Transverse colon (tissue), 4 donors: Measurements from ENCODE around the gene SPIN1. TPM values are rescaled to one million over a fixed set of nuclear protein-coding genes. Genes with fewer than 3 reads are reported as not detected.

Experiments
- DNase-seq: peaks from one replicate; pipeline ENCODE4 v3.0.0-alpha.2; 2019
- H3K27ac ChIP-seq, 4 donors: fragments of 200-600 bp; sonication (generic); 2 replicates each; pipeline ENCODE4 v1.5.1; 2016 to 2018; ENCODE audit warnings: inconsistent platforms in 4 of 4
- H3K27me3 ChIP-seq: fragments of 200-600 bp; sonication (generic); 2 replicates; pipeline ENCODE4 v1.5.1; 2017; ENCODE audit warnings: inconsistent platforms
- H3K36me3 ChIP-seq, 4 donors: fragments of 200-600 bp; sonication (generic); 2 replicates each; pipeline ENCODE4 v1.5.1; 2017 to 2019; ENCODE audit warnings: inconsistent platforms in 4 of 4
- H3K4me1 ChIP-seq, 4 donors: fragments of 200-600 bp; sonication (generic); 2 replicates each; pipeline ENCODE4 v1.5.1; 2017 to 2020; ENCODE audit warnings: inconsistent platforms in 4 of 4
- H3K4me3 ChIP-seq, 4 donors: fragments of 200-600 bp; sonication (generic); 1 replicate in 1 of 4; 2 replicates in 3 of 4; pipeline versions ENCODE4 v1.5.1 to v1.6.1; 2017 to 2019; ENCODE audit warnings: inconsistent platforms in 4 of 4
- H3K9me3 ChIP-seq, 2 donors: fragments of 200-600 bp; sonication (generic); 2 replicates each; pipeline ENCODE4 v1.5.1; 2017 to 2019; ENCODE audit warnings: inconsistent platforms in 2 of 2
- EP300 ChIP-seq: sonication (generic); formaldehyde crosslinking; IDR thresholded peaks from one replicate; pipeline ENCODE4 v1.6.1; 2017; ENCODE audit warnings: antibody characterized with exemption, low read depth
- POLR2A ChIP-seq: fragments of 450-650 bp; IDR thresholded peaks from one replicate; pipeline ENCODE4 v1.6.1; 2016; ENCODE audit warnings: antibody characterized with exemption, mild to moderate bottlenecking, moderate library complexity
- POLR2AphosphoS5 ChIP-seq, 3 donors: sonication (generic); formaldehyde crosslinking; IDR thresholded peaks; one replicate each; pipeline ENCODE4 v1.6.1; 2016; ENCODE audit warnings: antibody characterized with exemption in 3 of 3
- WGBS, 2 donors: methylation state at CpG; one replicate each; pipeline ENCODE4 v1.1.5; 2018; ENCODE audit warnings: low coverage in 1 of 2; 5-methylcytosine and 5-hydroxymethylcytosine counted together
- in situ Hi-C, 4 donors: fragments of 200-750 bp; cut with MboI; loops; one replicate each; pipeline versions ENCODE4 v1.15.0 to v1.15.1; 2017; ENCODE audit warnings: low sequenced_read_pairs in 3 of 4, low pct_ligation_motif_present in 1 of 4, low pct_unique_long_range_greater_than_20kb in 1 of 4
- intact Hi-C: fragments of 100-400 bp; cut with DNase I; formaldehyde crosslinking; loops from one replicate; pipeline ENCODE4 v1.15.1; 2023; ENCODE audit warnings: low total_unique reads
- total RNA-seq, 4 donors: library from RNA; depleted of rRNA; stranded (reverse); fragments of >200 nt; gene quantifications; one replicate each; pipeline ENCODE4 v1.1.0, GENCODE V29; 2016
- TF ChIP-seq, protein P1 (sequence below), 5 experiments: fragments of 200-600 bp in 3 of 5; fragments of 450-650 bp in 2 of 5; sonication (generic) in 3 of 5; IDR thresholded peaks; 1 replicate in 2 of 5; 2 replicates in 3 of 5; pipeline ENCODE4 v1.5.1; 2016 to 2017; ENCODE audit warnings: antibody characterized with exemption in 5 of 5, inconsistent platforms in 3 of 5, mild to moderate bottlenecking in 2 of 5, moderate library complexity in 1 of 5

The SPIN1 gene
- total RNA-seq, 4 donors from 2014 or later: 33.7 to 72.4 (median 57.3) TPM

DNA sequence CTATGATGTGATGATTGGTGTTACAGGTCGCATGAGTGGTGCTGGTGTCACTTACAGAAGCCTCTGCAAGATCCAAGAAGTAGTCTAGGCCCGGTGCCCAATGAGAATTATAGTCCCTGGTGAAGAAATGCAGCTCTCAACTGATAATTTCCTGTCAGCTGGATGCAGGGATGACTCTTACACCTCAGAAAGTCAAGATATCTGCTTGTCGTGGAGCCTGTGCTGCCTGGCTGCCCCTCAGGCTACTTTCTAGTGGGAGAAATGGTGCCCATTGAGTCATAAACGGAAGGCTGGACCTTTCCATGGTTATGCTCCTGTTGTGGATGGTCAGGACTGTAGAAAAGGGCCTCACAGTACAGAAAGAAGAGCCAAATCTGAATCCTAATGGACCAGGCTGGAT, 99.9 kb downstream of the SPIN1 start:
- WGBS, 2 donors: 97% methylated on average over 4 of the region's 4 CpGs; no CpG with 5 or more reads in 1 of the 2 donors
- in situ Hi-C loops (no loop called here), intact Hi-C loops (no loop called here)
- H3K27me3 ChIP-seq: no peaks in the 10 kb centered on the region
- no peaks in the 10 kb centered on the region for H3K36me3 ChIP-seq
- no peaks in the 10 kb centered on the region for H3K9me3 ChIP-seq
- no peak overlapping the region for H3K27ac ChIP-seq
- no peak overlapping the region for H3K4me3 ChIP-seq
- TF ChIP-seq, protein P1, sequence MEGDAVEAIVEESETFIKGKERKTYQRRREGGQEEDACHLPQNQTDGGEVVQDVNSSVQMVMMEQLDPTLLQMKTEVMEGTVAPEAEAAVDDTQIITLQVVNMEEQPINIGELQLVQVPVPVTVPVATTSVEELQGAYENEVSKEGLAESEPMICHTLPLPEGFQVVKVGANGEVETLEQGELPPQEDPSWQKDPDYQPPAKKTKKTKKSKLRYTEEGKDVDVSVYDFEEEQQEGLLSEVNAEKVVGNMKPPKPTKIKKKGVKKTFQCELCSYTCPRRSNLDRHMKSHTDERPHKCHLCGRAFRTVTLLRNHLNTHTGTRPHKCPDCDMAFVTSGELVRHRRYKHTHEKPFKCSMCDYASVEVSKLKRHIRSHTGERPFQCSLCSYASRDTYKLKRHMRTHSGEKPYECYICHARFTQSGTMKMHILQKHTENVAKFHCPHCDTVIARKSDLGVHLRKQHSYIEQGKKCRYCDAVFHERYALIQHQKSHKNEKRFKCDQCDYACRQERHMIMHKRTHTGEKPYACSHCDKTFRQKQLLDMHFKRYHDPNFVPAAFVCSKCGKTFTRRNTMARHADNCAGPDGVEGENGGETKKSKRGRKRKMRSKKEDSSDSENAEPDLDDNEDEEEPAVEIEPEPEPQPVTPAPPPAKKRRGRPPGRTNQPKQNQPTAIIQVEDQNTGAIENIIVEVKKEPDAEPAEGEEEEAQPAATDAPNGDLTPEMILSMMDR (IDR thresholded peaks at IDR 0.05): no peak
- TF ChIP-seq POLR2AphosphoS5 (IDR thresholded peaks at IDR 0.05): no peak
- no peak for TF ChIP-seq EP300
- TF ChIP-seq POLR2A: no peak
- no peak for DNase-seq
- no peaks in the 10 kb centered on the region for H3K4me1 ChIP-seq

- Histone ChIP-seq H3K36me3 (no peaks in the 10 kb centered on the region), H3K4me3 (no peak overlapping the region), H3K4me1 (no peaks in the 10 kb centered on the region), H3K27me3 (no peaks in the 10 kb centered on the region), H3K27ac (no peak overlapping the region), H3K9me3 (no peaks in the 10 kb centered on the region)
- WGBS, 2 donors: 80 to 96% methylated on average over 1 to 17 of the region's 17 CpGs
- in situ Hi-C loops (no loop called here), intact Hi-C loops (no loop called here)
- no peak for DNase-seq
- TF ChIP-seq POLR2AphosphoS5 (IDR thresholded peaks at IDR 0.05): no peak
- no peak for TF ChIP-seq EP300
- TF ChIP-seq, protein P1 (IDR thresholded peaks at IDR 0.05): no peak
- TF ChIP-seq POLR2A: no peak
These were observed 106.9 kb downstream of the SPIN1 start for GRCh38 chr9:88494983-88495721.

GRCh38 chr9:88497224-88497623, 109.0 kb downstream of the SPIN1 start:
- H3K4me1 ChIP-seq: no peaks in the 10 kb centered on the region
- no peaks in the 10 kb centered on the region for H3K9me3 ChIP-seq
- 94 to 100% methylated on average over 2 of the region's 2 CpGs for WGBS, 2 donors
- H3K4me3 ChIP-seq: no peak overlapping the region
- H3K36me3 ChIP-seq: no peaks in the 10 kb centered on the region
- no peak for TF ChIP-seq POLR2A
- DNase-seq: no peak
- intact Hi-C loops (no loop called here), in situ Hi-C loops (no loop called here)
- H3K27ac ChIP-seq: no peak overlapping the region
- H3K27me3 ChIP-seq: no peaks in the 10 kb centered on the region

GRCh38 chr9:88498880-88499279, 110.6 kb downstream of the SPIN1 start:
- Histone ChIP-seq H3K4me1 (no peaks in the 10 kb centered on the region), H3K27ac (no peak overlapping the region), H3K4me3 (no peak overlapping the region), H3K27me3 (no peaks in the 10 kb centered on the region), H3K36me3 (no peaks in the 10 kb centered on the region), H3K9me3 (no peaks in the 10 kb centered on the region)
- intact Hi-C loops: no loop called here
- in situ Hi-C loops: no loop called here
- WGBS, 2 donors: 76 to 100% methylated on average over 2 to 6 of the region's 6 CpGs
- TF ChIP-seq POLR2A: no peak
- TF ChIP-seq, protein P1 (IDR thresholded peaks at IDR 0.05): no peak
- TF ChIP-seq POLR2AphosphoS5 (IDR thresholded peaks at IDR 0.05): no peak
- no peak for TF ChIP-seq EP300
- DNase-seq: no peak

GRCh38 chr9:88501086-88501485, 112.8 kb downstream of the SPIN1 start:
- TF ChIP-seq, protein P1 (IDR thresholded peaks at IDR 0.05): no peak
- TF ChIP-seq EP300: no peak
- Histone ChIP-seq H3K27me3 (no peaks in the 10 kb centered on the region), H3K36me3 (no peaks in the 10 kb centered on the region), H3K4me1 (no peaks in the 10 kb centered on the region), H3K27ac (no peak overlapping the region), H3K4me3 (no peak overlapping the region), H3K9me3 (no peaks in the 10 kb centered on the region)
- in situ Hi-C loops: no loop called here
- WGBS, 2 donors: 82 to 89% methylated on average over 4 to 5 of the region's 5 CpGs
- DNase-seq: no peak
- intact Hi-C loops: no loop called here
